ENCODE data around the gene UGT1A9.

GRCh38 chr2:233674995-233675394 is 3.3 kb downstream of the UGT1A9 start:
- peak; percentile 21 for TF ChIP-seq CTCF (IDR thresholded peaks at IDR 0.05)
- TF ChIP-seq EZH2 (IDR thresholded peaks at IDR 0.05) = no peak
- no peak for TF ChIP-seq EZH2phosphoT487 (IDR thresholded peaks at IDR 0.05)
